Stimulated activated CD8-positive, alpha-beta memory T cell treated with anti-CD3 and anti-CD28 coated beads, Interleukin-4, amount 100 ng/mL, for 1 hour (primary cell): ENCODE data around the gene SEMA4G.

Experiments used
- DNase-seq, 2 donors: peaks; one replicate each; pipeline ENCODE4 v3.0.0-alpha.2; 2020; ENCODE audit warnings: low read depth in 2 of 2, low spot score in 1 of 2

SEMA4G gene

DNA sequence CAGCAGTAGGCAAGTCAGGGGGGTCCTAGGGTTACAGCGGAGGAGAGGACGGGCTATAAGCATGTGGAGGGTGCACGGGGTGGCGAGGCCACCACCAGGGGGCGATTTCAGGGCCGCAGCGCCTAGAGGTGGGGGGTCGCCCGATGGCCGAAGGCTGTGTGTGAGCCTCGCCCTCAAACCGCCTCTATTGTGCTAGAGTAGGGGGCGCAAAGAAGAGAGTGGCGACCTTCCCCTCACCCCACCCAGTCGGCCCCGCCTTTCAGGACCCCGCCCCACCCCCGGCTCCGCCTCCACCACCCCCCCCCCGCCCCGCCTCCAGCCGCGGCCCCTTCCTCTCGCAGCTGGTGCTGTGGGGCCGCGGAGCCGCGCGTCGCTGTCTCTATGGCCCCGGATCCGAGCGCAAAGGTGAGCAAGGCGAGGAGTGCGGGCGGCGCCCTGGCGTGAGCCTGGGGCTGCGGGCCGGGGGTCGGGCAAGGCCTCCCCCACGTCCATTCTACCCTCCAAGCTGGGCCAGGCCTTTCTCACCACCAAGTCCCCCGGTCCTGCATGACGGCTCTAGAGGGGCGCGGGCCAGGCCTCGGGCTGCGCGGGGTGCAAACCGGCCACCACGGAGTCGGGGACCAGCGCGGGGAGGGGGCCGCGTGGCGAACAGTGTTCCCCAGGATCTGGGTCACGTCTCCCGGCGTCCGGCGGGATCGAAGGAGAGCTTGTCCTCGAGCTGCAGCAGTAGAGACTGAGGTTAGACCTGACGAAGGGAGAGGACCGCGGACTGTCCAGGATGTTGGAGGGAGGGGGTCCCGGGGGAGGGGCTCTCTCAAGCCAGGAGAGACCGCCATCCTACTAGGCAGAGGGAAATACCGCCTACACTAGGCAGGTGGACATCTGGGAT, at the start of gene SEMA4G:
TSS of gene SEMA4G (plus strand) at position 318 of the 889 bp plus-strand sequence. CDS start 3,409 bp downstream, outside the sequence.
- no peak for DNase-seq

- no peak for DNase-seq
These were observed 45.7 kb upstream of the SEMA4G start for GRCh38 chr10:100923580-100923979.

- DNase-seq: no peak
These were observed 42.0 kb upstream of the SEMA4G start for GRCh38 chr10:100927266-100927665.

DNA sequence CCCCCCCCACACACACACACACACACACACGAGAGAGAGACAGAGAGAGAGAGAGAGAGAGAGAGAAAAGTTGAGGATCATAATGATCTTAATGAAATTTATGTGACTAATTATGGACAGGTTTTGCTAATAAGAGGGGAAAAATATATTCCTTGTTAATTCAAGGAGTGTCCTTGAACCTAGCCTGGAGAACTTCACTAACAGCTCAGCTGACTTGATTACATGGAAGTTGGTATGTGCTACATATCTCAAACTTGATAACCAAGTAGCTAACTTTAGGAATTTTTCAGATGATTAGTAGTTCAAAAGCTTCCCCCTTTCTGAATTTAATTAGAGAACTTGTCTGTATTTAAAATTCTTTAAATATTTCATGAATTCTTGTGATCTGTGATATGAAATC, 41.3 kb upstream of the SEMA4G start:
- DNase-seq: no peak

DNA sequence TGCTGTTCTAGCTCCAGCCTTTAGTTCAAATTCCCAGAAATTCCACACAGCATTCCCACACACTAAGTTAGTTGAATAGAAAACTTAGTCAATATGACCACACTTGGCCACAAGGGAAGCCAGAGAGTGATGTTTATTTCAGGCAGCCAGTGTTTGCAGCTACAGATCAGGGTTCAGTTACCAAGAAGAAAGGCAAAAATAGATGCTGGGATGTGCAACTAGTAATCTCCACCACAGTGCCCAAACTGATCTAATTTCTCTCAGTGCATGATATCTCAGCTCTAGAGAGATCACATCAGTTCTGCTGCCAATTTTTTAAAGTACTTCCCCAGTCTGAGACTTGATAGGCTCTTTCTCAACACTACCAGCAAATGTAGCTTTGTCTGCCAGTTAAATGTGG, 38.9 kb upstream of the SEMA4G start:
- no peak for DNase-seq

DNA sequence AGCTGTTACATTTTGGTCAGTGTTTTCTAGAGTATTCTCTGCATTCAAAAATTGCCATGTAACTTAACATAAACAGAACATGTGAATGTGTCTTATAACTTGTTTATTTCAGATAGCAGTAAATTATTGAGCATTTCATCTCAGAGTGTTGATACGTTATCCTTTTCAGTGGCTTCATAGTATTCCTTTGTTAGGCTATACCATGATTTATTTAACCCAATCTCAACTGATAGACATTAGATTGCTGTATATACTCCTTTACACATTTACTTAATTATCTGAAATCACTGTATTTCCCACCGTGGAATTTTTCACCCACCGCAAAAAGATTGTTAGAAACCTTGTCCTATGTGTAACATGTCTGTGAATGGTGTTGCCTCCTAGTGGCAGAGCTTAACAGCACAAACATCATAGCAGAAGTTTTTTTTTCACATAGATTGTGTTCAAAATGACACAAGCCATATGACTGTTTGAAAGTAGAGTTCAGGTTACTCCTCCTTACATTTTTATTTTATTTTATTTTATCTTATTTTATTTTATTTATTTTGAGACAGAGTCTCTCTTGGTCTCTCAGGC, 35.1 kb upstream of the SEMA4G start:
- no peak for DNase-seq

DNA sequence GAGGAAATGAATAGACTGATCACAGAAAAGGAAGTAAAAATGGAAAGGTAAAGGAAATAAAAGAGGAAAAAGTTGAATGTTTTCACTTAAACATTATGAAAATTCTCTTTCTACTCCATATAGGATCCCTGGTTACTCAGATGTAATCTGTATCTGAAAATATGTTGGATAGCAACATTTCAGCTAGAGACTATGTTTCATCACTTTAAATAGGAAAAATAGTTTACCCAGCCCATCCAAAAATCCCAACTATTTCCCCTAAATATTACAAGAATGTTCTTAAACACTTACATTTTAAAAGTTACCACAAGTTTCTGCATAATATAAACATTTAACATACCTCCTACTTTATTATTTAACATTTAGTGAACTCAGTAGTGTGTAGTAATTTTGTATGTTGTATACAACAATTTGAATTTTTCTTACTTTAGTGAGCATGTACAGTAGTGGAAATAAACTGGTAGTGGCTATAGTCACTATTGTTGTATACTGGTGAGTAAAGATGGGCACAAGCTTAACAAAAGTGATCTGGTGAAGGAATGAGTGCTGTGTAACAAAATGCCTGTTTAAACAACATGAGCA, 29.4 kb upstream of the SEMA4G start:
- DNase-seq: no peak

DNA sequence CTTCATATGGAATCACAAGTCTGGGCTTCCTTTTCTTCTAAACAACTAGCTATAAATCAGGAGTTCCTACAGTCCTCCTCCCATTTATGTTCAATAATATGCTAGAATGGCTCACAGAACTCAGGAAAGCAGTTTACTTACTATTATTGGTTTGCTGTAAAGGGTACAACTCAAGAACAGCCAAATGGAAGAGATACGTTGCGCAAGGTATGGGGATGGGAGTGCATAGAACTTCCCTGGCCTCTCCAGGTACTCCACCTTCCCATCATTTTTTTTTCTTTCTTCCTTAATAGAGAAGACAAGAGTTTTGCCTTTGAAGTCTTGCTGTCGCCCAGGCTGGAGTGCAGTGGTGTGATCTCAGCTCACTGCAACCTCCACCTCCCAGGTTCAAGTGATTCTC, 27.1 kb upstream of the SEMA4G start:
- no peak for DNase-seq

DNA sequence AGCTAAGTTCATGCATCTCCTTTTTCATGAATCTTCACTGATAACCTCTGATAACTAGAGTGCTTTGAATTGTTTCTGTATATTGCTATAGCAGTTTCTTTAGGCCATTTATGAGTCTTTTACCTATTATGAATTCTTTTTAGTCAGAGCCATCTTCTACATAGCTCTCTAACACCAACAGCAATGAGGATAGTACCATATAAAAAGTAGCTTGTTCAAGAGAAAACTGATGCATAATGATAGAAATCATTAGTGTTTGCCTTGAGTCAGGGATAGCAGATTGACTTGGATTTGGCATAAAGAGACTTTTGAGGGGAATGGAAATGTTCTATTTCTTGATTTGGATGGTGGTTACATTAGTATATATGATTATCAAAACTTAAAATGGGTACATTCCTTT, 25.8 kb upstream of the SEMA4G start:
- DNase-seq: no peak

GRCh38 chr10:100945754-100946153, 23.6 kb upstream of the SEMA4G start:
- DNase-seq: no peak

DNA sequence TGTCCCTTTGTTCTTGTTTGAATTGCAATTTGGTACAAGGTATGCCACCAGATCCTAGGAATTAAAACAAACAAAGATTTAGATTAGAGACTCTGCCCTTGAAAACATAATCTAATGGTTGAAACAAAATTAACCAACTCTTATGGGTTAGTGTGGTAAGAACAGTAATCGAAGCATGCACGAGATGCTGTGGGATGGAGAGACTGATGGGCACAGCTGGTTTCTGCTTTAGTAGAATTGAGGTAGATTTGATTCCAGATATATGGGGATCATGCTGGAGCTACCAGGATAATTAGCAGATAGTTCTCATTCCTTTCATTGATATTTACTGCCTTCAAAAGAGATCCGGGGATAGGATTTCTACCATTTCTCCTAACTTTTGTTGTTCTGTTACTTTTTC, 20.4 kb upstream of the SEMA4G start:
- no peak for DNase-seq

DNA sequence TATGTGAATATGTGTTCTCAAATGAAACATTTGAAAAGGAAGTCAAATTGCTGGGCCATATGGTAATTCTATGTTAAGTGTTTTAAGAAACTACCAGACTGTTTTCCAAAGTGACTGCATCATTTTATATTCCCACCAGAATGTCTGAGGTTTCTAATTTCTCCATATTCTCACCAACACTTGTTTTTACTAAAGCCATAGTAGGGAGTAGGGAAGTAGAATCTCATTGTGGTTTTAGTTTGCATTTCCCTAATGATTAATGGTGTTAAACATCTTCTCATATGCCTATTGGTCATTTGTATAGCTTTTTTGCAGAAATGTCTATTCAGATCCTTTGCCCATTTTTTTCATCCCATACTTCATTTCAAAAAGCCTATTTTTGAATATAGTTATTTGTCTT, 9.1 kb upstream of the SEMA4G start:
- DNase-seq: no peak

GRCh38 chr10:100962351-100963080, 6.8 kb upstream of the SEMA4G start:
- DNase-seq: no peak

- DNase-seq: no peak
These were observed 5.5 kb upstream of the SEMA4G start for GRCh38 chr10:100963826-100964225.

- no peak for DNase-seq
These were observed 3.5 kb upstream of the SEMA4G start for GRCh38 chr10:100965820-100966219.

DNA sequence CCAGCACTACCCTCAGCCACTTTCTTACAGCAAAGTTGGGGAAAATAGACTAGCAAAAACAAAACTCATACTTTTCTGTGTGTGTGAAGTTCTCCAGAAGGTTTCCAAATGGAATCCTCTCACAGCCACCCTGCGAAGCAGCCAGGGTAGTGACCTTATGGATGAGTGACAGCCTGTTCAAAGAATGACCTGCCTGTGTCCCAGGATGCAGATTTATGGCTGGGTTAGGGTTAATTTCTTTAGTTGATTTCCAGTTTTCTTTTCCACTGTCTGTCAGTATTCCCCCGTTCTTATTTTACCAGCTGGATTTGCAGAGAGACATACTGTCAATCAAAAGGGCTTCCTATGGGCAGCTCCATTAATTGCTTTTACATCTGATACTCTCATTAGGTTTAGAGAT, 2.4 kb upstream of the SEMA4G start:
- DNase-seq: no peak

- no peak for DNase-seq
These were observed 2.0 kb upstream of the SEMA4G start for GRCh38 chr10:100967332-100967731.

GRCh38 chr10:100968062-100968736, 1.1 kb upstream of the SEMA4G start:
- no peak for DNase-seq

- no peak for DNase-seq
These were observed 479 bp upstream of the SEMA4G start for GRCh38 chr10:100968863-100969186.

DNA sequence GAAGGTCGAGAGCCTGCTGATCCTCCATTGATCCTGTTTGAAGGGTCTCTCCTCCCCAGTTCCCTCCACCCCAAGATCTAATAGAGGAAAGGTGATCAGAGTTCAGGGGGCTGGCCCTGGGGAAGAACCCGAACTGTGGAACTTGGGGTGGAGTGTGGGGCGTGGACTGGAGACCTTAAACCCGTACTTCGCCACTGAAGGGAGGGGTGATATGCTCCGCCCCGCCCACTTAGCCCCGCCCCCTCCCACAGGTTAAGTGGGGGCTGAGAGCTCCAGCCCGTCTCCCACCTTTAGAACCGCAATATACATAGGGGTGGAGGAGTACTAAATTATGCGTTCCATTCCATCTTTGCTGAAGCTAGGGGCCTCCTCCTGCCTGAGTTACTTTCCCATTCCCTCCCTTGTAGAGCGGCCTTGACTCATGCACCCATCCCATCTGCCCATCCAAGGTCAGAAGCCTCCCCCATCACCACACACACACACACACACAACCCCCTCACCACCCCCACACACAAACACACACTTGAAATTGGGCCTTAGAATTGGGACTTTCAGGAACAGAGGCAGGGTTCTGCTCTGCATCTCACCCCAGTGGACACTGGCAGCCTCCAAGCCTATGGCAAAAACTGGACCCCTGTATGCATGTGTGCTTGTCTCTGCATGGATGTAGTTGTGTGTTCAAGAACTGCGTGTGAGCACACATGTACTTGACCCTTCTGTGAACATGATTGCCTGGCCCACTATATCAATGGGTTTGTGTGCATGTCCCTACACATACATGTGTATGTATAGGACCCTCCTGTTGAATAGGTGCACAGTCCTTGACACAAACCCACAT, 991 bp downstream of the SEMA4G start:
- peak in 1 of 2 donors; percentile 15 for DNase-seq
